HUES6 (cell line): ENCODE data around the gene BCAS3.
"Not testable (repeated sequence)": the region's sequence is repeated elsewhere in the genome, so short reads cannot be mapped to it uniquely, and the experiment has no call there.

ENCODE experiments used
- H3K27ac ChIP-seq: 2 replicates; pipeline ENCODE4 v1.7.0; 2013; ENCODE audit warnings: low read depth, mild to moderate bottlenecking, low read length, inconsistent platforms
- H3K27me3 ChIP-seq: 2 replicates; pipeline ENCODE4 v1.6.1; 2013; ENCODE audit warnings: low read length; ENCODE audit not compliant: control insufficient read depth, insufficient read depth
- H3K36me3 ChIP-seq: 2 replicates; pipeline ENCODE4 v1.6.1; 2013; ENCODE audit warnings: low read length; ENCODE audit not compliant: control insufficient read depth, insufficient read depth
- H3K4me1 ChIP-seq: 2 replicates; pipeline ENCODE4 v1.6.1; 2013; ENCODE audit warnings: low read length; ENCODE audit not compliant: control insufficient read depth, insufficient read depth
- H3K4me3 ChIP-seq: 2 replicates; pipeline ENCODE4 v1.5.1; 2013; ENCODE audit warnings: low read depth, low read length
- H3K9ac ChIP-seq: one replicate; pipeline ENCODE4 v1.6.1; 2013; ENCODE audit warnings: mild to moderate bottlenecking, low read length
- H3K9me3 ChIP-seq: 2 replicates; pipeline ENCODE4 v1.6.1; 2013; ENCODE audit warnings: low read depth, low read length; ENCODE audit not compliant: control insufficient read depth, insufficient read depth

BCAS3 gene

DNA sequence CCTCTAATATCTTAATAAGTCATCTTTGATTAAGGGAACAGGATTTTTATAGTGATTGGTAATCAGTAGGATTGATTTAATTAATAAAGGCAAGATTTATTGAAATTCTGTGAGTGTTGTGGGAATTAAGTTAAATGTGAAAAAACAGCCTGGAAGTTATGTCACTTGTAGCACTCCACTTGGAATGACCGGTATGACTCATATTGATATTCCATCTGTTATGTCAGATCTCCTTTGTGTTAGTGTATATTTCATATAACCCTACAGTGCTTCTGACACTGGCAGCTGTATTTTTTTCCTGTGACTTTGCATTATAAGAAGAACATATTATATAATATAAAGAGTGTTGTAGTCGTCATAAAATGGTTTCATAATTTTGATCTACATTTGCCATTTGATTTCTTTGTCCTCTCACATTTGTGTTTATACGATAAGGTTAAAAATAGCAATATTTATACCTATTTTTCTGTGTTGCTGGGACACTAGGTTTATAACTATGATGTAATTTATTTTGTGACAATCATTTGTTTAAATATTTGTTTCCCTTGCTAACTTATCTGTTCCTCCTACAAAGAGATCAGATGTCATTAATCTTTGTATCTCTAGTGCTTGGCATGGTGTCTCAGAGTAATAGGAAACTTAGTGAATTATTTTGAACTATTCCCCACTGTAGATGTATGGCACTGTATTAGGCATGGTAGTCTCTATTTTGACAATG, 249.0 kb downstream of the BCAS3 start:
- H3K27me3 ChIP-seq, result no peaks in the 10 kb centered on the region
- no peak overlapping the region for H3K9ac ChIP-seq
- no peak overlapping the region for H3K4me3 ChIP-seq
- H3K36me3 ChIP-seq, result no peaks in the 10 kb centered on the region
- H3K9me3 ChIP-seq, result no peaks in the 10 kb centered on the region
- H3K27ac ChIP-seq, result no peak overlapping the region
- no peaks in the 10 kb centered on the region for H3K4me1 ChIP-seq

DNA sequence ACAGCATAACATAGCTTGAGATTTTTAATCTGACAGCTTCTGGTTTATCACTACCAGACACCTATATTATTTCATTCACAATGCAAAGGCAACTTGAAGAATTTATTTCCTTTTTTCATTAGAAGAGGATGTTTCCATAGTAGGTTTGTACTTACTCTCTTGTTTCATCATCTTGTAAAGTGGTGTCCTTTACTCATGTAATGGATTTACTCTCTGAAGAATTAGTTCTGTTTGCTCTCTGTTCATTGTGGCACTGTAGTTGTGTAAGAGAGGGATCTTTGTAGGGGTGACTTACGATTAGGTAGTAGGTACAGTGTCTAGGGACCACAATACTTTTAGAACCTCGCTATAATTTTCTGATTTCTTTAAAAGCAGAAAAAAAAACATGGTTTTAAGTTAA, 256.1 kb downstream of the BCAS3 start:
- Histone ChIP-seq H3K9me3 (no peaks in the 10 kb centered on the region), H3K36me3 (no peaks in the 10 kb centered on the region), H3K9ac (no peak overlapping the region), H3K27ac (no peak overlapping the region), H3K27me3 (no peaks in the 10 kb centered on the region), H3K4me1 (peaks cover 4% of the 10 kb centered on the region; the same call in 1 of the 2 replicates), H3K4me3 (no peak overlapping the region)

DNA sequence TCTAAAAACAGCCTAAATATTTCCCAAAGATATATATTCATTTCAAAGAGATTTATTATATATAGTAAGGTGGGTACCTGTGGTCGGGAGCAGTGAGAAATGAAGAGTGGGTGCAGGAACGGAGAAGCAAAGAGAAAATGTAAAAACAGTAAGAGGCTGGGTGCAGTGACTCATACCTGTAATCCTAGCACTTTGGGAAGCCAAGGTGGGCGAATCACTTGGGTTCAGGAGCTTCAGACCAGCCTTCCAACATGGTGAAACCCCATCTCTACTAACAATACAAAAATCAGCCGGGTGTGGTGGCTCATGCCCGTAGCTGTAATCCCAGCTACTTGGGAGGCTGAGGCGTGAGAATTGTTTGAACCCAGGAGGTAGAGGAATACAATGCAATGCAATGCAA, 257.1 kb downstream of the BCAS3 start:
- H3K4me3 ChIP-seq, result no peak overlapping the region
- no peaks in the 10 kb centered on the region for H3K36me3 ChIP-seq
- H3K27me3 ChIP-seq, result no peaks in the 10 kb centered on the region
- no peak overlapping the region for H3K27ac ChIP-seq
- no peak overlapping the region for H3K9ac ChIP-seq
- no peaks in the 10 kb centered on the region for H3K9me3 ChIP-seq
- H3K4me1 ChIP-seq, result peaks cover 4% of the 10 kb centered on the region; the same call in 1 of the 2 replicates

DNA sequence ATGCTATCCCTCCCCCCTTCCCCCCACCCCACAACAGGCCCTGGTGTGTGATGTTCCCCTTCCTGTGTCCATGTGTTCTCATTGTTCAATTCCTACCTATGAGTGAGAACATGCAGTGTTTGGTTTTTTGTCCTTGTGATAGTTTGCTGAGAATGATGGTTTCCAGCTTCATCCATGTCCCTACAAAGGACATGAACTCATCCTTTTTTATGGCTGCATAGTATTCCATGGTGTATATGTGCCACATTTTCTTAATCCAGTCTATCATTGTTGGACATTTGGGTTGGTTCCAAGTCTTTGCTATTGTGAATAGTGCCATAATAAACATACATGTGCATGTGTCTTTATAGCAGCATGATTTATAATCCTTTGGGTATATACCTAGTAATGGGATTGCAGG, 258.3 kb downstream of the BCAS3 start:
- H3K27me3 ChIP-seq, H3K9me3 ChIP-seq, H3K4me1 ChIP-seq, H3K36me3 ChIP-seq, H3K27ac ChIP-seq, H3K4me3 ChIP-seq, H3K9ac ChIP-seq: not testable (repeated sequence)

DNA sequence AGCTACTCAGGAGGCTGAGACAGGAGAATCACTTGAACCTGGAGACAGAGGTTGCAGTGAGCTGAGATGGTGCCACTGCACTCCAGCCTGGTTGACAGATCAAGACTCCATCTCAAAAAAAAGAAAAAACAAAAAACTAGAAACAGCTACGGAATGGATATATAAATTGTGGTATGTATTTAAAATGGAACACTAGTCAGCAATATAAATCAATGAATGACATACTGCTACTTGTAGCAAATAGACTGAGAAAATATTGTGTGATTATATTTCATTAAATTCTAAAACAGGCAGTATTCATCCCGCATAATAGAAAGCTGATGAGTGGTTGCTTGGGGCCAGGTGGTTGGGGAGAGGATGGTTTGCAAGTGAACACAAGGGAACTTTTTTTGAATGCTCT, 261.7 kb downstream of the BCAS3 start:
- Histone ChIP-seq H3K4me3 (no peak overlapping the region), H3K27me3 (no peaks in the 10 kb centered on the region), H3K9me3 (no peaks in the 10 kb centered on the region), H3K4me1 (peaks cover under 1% of the 10 kb centered on the region; the same call in 1 of the 2 replicates), H3K36me3 (no peaks in the 10 kb centered on the region), H3K9ac (no peak overlapping the region), H3K27ac (no peak overlapping the region)

DNA sequence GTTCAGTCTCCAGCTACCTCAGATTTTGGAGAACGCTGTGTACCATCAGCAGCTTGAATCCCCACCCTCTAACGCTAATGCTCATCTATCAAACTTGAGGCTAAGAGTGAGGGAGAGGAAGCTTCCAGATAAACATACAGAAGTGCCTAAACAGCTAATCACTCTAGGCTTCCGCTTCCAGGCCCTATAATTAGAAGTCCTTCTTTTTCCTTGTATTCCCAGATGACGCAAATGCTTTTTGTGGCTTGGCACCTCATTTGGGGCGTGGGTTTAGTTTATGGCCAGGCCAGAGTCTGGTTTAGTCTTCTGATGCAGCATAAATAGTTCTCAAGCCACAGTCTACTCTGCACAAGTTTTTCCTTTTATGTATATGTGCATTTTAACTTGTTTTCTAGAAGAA, 263.4 kb downstream of the BCAS3 start:
- Histone ChIP-seq H3K27me3 (no peaks in the 10 kb centered on the region), H3K4me1 (no peaks in the 10 kb centered on the region), H3K9me3 (no peaks in the 10 kb centered on the region), H3K36me3 (no peaks in the 10 kb centered on the region), H3K27ac (no peak overlapping the region), H3K4me3 (no peak overlapping the region), H3K9ac (no peak overlapping the region)

DNA sequence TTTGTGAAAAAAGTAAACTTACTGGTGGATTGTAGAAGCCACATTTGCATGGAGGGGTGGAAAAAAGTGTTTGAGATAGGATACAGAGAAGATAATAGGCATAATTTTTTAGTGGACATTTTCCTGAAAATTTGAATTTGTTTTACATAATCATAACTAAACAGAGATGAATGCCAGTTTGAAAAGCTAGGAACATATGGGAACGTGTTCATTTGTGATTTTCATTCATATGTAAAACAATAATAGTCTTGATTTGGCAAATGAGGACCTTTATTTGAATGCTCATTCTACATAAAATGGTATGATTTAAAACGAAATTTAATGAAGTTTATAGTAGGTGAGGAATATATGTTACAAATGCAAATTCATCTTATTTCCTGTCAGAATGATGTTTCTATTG, 263.9 kb downstream of the BCAS3 start:
- Histone ChIP-seq H3K4me3 (no peak overlapping the region), H3K4me1 (no peaks in the 10 kb centered on the region), H3K36me3 (no peaks in the 10 kb centered on the region), H3K27me3 (no peaks in the 10 kb centered on the region), H3K9ac (no peak overlapping the region), H3K9me3 (no peaks in the 10 kb centered on the region), H3K27ac (no peak overlapping the region)

DNA sequence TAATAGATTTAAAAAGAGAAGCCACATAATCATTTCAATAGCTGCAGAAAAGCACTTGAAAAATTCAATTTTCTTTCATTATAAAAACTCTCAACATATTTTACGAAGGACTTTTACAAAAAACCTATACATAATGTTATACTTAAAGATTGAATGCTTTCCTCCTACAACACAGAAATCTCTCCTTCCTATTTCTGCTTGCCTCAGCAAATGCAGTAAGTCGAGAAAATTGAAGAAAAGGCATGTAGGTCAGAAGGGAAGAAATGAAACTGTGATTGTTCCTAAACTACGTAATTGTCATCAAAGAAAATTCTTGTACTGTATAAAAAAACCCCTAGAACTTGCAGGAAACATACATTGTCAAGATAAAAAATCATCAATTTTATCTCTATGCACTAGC, 267.1 kb downstream of the BCAS3 start:
- Histone ChIP-seq H3K4me1 (no peaks in the 10 kb centered on the region), H3K9me3 (no peaks in the 10 kb centered on the region), H3K27me3 (no peaks in the 10 kb centered on the region)

DNA sequence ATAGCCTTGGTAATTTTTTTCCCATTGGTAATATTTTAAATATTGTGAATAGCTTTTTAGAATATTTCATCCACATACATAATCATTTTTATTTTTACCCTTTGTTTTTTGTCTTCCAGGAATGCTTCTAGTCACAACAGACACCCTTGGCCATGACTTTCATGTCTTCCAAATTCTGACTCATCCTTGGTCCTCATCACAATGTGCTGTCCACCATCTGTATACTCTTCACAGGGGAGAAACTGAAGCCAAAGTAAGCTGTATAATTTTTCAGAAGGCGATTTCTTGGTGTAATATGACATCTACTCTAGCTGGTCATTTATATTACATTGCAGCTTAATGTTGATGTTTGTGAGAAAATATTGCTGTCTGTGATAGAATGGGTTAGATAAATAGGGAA, 269.4 kb downstream of the BCAS3 start:
- Histone ChIP-seq H3K27ac (no peak overlapping the region), H3K27me3 (no peaks in the 10 kb centered on the region), H3K36me3 (no peaks in the 10 kb centered on the region), H3K4me3 (no peak overlapping the region), H3K4me1 (no peaks in the 10 kb centered on the region), H3K9ac (no peak overlapping the region), H3K9me3 (no peaks in the 10 kb centered on the region)

More for the DNA sequence above, 267.1 kb downstream of the BCAS3 start:
- H3K36me3 ChIP-seq, result no peaks in the 10 kb centered on the region
- no peak overlapping the region for H3K9ac ChIP-seq
- H3K4me3 ChIP-seq, result no peak overlapping the region
- H3K27ac ChIP-seq, result no peak overlapping the region

DNA sequence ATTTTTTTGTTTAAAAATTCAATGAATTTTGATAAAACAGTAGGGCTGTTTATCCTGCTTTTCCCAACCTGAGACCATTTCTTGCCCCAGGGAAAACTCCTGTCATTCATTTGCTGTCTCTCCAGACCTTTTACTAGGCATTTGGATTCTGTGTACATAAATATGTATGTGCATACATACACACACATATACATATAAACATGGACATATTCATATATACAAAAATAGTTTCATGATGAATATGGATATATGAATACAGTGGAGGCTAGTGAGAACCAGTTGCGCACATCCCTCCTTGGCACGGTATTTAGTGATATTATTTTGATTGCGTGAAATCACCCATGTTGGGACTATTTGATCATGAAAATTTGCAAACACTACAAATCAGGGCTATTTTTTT, 269.9 kb downstream of the BCAS3 start:
- no peak overlapping the region for H3K4me3 ChIP-seq
- H3K27me3 ChIP-seq, result no peaks in the 10 kb centered on the region
- no peaks in the 10 kb centered on the region for H3K4me1 ChIP-seq
- no peaks in the 10 kb centered on the region for H3K36me3 ChIP-seq
- no peaks in the 10 kb centered on the region for H3K9me3 ChIP-seq
- no peak overlapping the region for H3K27ac ChIP-seq
- H3K9ac ChIP-seq, result no peak overlapping the region

DNA sequence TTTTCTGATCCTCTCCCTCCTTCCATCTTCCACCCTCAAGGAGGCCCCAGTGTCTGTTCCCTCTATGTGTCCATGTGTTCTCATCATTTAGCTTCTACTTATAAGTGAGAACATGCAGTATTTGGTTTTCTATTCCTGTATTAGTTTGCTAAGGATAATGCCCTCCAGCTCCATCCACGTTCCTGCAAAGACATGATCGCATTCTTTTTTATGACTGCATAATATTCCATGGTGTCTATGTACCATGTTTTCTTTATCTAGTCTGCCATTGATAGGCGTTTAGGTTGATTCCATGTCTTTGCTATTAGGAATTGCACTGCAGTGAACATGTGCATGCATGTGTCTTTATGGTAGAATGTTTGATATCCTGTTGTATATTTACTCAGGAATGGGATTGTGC, 275.1 kb downstream of the BCAS3 start:
- Histone ChIP-seq H3K4me3 (no peak overlapping the region), H3K9ac (no peak overlapping the region), H3K27ac (no peak overlapping the region), H3K36me3 (no peaks in the 10 kb centered on the region), H3K27me3 (no peaks in the 10 kb centered on the region), H3K4me1 (no peaks in the 10 kb centered on the region; the same call in 1 of the 2 replicates), H3K9me3 (peaks cover 7% of the 10 kb centered on the region)
